Neural progenitor cell (in vitro differentiated cells): ENCODE measurements around the gene PRKCE.

Experiments used
- EZH2phosphoT487 ChIP-seq: fragments of 200-600 bp; sonication (generic); IDR thresholded peaks from 2 replicates; pipeline ENCODE4 v1.6.1; 2017; ENCODE audit warnings: antibody characterized with exemption
- TF ChIP-seq, protein P1 (sequence below): fragments of 200-600 bp; sonication (generic); IDR thresholded peaks from 2 replicates; pipeline ENCODE4 v1.5.1; 2017; ENCODE audit warnings: antibody characterized with exemption, mild to moderate bottlenecking

DNA sequence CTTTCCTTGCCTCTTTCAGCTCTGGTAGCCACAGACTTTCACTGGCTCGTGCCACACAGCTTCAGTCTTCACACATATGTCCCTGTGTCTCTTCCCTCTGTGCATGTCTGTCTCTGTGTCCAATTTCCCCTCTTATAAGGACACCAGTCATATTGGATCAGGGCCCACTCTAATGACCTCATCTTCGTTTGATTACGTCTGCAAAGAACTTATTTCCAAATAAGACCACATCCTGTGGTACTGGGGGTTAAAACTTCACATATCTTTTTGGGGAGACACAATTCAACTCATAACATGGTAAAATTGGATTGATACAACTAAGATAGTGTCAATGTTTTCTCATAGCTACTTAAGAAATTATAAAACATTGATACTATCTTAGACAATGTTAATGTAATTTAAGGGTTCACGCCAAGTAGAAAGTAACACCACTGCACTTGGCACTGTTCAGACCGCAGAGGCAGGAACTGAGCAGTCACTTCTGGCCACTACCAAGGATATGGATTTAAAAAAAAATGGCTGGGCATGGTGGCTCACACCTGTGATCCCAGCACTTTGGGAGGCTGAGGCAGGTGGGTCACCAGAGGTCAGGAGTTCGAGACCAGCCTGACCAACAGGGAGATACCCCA is 526.1 kb downstream of the PRKCE start:
- TF ChIP-seq, protein P1, sequence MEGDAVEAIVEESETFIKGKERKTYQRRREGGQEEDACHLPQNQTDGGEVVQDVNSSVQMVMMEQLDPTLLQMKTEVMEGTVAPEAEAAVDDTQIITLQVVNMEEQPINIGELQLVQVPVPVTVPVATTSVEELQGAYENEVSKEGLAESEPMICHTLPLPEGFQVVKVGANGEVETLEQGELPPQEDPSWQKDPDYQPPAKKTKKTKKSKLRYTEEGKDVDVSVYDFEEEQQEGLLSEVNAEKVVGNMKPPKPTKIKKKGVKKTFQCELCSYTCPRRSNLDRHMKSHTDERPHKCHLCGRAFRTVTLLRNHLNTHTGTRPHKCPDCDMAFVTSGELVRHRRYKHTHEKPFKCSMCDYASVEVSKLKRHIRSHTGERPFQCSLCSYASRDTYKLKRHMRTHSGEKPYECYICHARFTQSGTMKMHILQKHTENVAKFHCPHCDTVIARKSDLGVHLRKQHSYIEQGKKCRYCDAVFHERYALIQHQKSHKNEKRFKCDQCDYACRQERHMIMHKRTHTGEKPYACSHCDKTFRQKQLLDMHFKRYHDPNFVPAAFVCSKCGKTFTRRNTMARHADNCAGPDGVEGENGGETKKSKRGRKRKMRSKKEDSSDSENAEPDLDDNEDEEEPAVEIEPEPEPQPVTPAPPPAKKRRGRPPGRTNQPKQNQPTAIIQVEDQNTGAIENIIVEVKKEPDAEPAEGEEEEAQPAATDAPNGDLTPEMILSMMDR = no peak
- TF ChIP-seq EZH2phosphoT487 = no peak
